NCI-H748 treated with DMSO at 0.1 percent for 48 hours (cell line): Measurements from ENCODE around the gene IP6K2.
A peak's percentile ranks its signal among the peaks of the same experiment; 100 is the strongest.
"Not testable (repeated sequence)": the region's sequence is repeated elsewhere in the genome, so short reads cannot be mapped to it uniquely, and the experiment has no call there.

Experiments
- DNase-seq: peaks from one replicate; lab custom pipeline; 2025; lab: John Stamatoyannopoulos, UW

IP6K2 gene

DNA sequence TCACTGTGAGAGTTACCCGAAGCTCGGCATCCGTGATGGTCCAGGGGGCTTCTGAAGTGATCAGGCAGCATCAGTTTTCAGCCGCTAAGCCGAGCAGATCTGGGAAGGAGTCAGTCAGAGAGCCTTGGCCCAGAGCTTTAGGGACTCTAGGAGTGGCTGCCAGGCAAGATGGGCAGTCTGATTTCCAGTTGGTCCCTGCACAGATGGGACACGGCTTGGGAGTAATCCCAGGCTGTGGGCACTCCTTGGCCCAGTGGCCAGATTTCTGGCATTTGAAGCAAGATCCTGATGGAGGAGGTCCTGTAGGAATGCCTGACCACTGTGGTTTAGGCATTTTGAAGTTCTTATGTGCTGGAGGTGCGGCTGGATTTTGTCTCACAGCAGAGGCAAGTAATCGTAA, 10.5 kb upstream of the IP6K2 start:
- DNase-seq = no peak

DNA sequence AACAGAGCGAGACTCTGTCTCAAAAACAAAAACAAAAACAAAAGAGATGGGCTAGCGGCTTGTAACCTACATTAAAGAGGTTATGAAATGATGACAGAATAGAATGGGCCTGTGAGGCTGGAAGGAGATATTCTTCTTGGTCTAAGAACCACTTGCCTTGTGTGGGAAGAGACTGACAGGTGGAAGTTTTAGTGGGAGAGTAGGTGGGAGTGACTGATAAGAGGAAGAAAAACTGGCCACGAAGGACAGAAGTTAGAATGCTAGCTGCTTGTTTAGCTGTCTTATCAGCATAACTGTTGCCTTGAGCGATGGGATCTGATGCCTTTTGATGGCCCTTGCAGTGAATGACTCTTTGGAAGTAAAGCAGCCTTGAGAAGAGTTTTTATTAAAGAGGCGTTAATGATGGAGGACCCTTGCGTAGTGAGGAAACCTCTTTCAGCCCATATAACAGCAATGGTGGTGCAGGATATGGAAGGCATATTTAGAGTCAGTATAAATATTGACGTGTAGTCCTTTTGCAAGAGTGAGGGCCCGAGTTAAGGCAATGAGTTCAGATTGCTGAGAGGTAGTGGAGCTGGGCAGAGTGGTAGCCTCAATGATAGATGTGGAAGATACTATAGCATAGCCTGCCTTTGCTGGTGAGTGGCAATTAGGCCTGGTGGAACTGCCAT, 8.3 kb upstream of the IP6K2 start:
- not testable (repeated sequence) for DNase-seq

DNA sequence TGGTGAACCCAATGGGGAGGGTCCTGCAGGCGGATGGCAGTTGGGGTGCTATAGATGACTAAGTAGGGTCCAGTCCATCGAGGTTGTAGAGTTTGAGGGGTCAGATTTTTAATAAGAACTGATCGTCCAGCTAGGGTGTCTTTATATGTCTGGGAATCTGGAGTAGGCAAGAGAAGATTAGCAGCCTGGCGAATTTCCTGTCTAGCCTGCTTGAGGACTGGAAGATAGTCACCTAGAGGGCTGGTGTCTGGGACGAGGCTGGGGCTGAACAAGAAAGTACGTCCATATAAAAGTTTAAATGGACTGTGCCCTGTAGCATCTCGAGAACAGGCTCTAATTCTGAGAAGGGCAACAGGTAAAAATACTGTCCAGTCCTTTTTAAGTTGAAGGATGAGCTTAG, 6.7 kb upstream of the IP6K2 start:
- no peak for DNase-seq

DNA sequence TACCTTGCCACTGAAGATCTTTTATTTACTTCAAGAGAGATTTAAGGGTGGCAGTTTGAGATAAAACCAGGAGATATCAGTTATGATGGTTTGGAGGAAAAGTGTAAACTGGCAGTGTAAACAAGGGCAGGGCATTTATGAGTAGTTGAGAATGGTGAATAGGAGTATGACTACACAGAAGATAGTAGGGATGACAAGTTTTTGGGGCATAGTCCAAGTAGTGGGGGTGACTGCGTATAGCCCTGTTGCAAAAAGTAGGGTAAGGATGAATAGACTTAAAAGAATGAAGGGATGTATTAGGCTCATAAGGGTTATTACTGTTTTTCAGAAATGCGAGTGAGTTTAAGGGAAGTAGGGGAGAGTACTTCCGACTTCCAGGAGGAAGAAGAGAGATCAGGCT, 6.3 kb upstream of the IP6K2 start:
- DNase-seq = not testable (repeated sequence)

DNA sequence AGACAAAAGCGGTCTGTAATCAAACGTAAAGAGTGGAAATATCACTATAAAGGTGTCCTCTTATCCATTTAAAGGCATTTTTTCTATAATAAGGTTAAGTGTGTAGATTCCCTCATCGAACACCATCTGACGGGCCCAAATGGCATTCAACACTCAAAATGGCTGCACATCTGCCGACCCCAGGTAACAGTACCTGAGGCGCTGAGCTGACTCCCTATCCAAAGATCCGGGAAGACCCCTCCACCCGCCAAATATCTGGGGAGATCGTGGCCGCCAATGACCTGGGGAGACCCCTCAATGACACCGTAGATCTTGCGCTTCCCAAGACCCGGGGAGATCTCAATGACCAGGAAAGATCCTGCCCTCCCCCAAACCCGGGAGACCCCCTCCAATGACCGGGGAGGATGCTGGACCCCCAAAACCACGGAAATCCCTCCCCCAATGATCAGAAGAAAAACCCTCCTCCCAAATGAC, 476 bp downstream of the IP6K2 start:
- peak; percentile 3 for DNase-seq

DNA sequence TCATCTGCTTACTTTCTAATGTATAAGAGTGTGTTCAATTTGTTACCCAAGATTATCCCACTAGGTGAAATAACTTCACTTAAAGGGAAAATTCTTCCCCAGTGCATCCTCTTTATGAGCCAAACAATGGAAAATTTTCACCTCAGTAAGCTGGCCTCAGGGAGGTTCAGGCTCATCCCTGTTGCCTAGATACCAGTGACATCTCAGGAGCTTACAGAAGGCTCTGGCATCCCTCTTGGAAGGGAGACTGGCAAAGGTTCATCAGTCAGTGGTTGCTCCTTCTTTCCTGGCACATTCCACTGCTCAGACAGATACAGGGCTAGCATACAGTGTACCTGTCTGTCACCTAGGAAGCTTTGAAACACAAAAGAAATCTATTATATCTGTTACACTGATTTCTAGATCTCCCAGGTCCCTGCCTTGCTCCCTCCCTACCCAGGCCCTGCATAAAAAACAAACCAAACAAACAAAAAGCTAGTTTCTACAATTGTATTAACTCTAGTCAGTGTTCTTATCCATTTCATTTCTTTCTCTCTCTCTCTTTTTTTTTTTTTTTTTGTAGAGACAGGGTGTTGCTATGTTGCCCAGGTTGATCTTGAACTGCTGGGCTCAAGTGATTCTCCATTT, 1.7 kb downstream of the IP6K2 start:
- DNase-seq = no peak

DNA sequence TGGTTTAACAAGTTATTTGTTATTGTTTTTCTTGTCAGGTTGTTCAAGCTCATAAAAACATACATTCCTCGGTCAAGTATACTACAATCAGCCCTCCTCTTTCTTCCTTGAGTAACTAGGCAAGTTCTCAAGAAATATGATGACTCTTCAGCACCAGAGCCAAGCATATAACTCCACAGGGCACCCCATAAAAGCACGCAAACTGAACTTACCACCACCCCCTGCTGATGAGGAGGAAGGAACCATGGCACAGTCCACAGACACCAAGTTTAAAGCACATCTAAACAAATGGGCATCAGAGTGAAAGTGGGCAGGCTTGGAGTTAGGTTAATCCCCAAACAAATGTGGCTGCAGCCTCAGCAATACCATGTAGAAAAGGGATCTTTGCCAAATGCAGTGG, 5.3 kb downstream of the IP6K2 start:
- no peak for DNase-seq

DNA sequence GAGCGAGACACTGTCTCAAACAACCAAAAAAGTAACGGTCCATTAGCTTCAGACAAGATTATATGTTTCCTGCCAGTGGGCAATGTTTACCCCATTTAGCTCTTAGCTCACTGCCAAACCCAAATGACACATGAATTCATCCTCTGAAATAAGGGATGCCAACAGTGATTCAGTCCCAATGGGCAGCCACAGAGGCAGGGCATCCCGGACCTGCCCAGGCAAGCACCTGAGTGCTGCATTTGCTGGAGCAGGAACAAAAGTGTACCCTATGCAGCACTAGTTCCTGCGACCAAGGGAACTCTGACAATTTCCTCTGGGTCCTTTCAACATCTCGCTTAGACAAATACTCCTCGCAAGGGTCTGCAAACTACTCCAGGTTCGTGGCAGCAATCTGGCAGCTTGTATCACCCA, 8.0 kb downstream of the IP6K2 start:
- no peak for DNase-seq

DNA sequence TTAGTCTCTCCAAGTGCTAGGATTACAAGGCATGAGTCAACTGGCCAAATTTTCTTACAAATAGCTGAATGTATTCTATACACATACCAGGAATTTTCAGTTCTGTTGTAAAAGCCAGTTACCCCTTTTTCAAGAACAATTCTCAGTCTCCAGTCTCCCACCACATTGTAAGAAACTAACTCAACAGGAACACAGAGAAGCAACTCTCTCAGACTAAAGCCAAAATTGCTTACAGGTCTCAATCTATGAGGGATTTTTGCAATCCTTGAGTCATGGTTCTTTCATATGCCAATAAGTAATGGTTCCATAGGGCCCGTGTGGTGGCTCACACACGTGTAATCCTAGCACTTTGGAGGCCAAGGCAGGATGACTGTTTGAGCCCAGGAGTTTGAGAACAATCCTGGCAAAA, 8.5 kb downstream of the IP6K2 start:
- no peak for DNase-seq

DNA sequence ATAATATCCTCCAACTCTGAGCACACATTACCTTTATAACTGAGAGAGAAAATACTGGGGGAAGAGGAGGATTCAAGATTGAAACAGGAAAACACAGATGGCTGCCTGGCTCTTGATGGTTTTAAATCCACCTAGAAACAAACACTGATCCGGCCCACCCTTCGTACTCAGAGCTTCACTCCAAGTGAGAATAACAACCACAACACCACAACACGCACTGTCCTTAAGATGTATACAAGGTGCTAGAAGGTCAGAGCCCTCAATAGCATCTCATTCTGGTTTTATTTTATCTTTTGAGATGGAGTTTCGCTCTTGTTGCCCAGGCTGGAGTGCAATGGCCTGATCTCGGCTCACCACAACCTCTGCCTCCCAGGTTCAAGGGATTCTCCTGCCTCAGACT, 9.9 kb downstream of the IP6K2 start:
- no peak for DNase-seq

DNA sequence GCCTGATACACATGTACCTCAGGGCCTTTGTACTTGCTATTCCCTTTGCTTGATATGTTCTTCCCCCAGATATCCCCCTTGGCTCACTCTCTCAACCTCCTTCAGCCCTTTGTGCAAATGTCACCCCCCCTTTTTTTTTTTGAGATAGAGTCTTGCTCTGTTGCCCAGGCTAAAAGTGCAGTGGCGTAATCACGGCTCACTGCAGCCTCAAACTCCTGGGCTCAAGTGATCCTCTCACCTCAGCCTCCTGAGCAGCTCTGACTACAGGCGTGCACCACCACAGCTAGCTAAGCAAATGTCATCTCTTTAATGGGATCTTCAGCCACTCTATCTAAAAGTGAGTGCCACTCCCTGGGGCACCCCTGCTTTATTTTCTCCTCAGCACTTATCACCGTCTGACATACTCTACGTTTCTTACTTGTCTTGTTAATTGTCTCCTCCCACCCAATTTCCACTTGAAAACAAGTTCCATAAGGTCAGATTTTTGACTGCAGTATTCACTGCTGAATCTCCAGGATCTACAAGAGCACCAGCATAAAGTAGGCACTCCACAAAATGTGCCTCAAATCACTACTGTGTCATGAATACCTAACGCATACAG, 14.6 kb downstream of the IP6K2 start:
- DNase-seq = no peak

DNA sequence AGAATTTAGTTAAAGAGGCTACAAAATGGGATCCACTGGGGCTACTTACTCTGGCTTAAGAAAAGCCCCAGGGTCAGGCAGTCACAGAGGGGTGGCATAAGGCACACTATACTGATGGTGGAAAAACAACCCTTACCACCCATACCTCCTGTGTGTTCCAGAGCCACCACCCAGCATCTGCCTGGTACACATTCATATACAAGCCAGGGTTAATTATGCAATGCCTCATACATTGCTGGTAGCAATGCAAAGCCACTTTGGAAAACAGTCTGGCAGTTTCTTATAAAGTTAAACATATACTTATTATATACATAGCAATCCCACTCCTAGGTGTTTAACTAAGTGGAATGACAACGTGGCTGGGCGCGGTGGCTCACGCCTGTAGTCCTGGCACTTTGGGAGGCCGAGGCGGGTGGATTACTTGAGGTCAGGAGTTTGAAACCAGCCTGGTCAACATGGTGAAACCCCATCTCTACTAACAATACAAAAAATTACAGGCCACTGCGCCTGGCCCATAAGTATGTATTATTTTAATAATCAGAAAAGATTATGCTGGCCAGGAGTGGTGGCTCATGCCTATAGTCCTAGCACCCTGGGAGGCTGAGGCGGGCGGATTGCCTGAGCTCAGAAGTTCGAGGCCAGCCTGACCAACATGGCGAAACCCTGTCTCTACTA, 16.2 kb downstream of the IP6K2 start:
- DNase-seq = no peak

DNA sequence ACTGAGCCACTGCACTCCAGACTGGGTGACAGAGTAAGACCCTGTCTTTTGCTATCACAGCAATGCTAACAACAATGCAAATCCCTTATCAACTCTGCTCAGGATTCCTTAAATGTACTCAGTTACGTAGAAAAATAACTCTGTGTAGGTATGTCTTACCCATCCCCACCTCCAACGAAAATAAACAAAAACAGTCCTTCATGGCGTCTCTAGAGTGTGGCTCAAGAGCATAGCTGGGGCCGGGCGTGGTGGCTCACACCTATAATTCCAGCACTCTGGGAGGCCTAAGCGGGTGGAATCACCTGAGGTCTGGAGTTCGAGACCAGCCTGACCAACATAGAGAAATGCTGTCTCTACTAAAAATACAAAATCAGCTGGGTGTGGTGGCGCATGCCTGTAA, 18.1 kb downstream of the IP6K2 start:
- no peak for DNase-seq

DNA sequence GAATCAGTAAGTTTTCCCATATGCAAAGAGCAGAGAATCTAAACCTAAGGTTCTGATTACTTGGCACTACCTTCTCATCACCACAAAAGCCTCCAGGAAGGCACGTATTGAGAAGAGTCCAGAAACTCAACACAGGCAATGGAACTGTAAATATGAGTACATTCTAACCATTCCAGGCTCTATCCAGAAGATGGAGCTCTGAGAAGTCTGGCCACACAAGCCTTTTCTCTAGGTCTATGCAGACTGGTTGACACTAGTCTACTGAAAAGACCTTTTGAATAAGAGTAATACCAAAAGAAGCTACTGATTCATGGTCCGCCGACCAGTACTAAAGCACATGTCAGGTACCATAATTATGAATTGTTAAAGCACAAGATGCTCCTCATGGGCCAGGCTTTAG, 19.1 kb downstream of the IP6K2 start:
- no peak for DNase-seq

DNA sequence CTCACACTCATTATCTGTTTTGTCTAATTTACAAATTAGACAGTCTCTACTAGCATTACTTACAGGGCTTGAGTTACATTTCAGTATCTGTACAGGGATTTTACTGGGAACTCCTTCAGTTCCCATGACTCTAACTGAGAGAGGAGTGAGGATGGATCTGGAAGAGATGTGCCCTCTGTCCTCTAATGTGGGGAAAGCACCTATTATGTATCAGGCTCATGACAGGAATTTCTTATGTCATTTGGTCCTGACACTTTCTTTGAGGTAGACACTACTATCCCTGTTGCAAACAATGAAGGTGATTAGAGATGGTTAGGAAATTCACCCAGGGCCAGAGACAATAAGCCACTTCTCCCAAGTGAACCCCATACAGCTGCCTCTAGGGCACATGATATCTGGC, 20.4 kb downstream of the IP6K2 start:
- DNase-seq = no peak

DNA sequence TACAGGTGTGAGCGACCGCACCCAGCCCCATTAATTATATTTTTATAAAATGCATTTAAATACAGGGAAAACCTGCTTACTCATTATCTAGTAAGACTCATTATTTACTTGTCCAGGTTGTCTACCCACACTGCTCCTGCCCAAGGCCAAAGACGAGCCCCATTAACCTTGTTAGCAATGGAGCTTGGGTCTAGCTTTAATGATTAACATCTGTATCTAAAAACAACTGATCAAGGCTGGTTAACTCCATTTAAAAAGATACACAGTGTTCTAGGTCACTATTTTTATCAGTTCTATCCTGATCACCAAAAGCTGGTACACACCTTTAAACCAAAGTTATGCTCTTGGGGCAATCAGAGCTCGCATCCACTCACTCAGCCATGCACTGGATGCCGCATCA, 20.9 kb downstream of the IP6K2 start:
- no peak for DNase-seq

DNA sequence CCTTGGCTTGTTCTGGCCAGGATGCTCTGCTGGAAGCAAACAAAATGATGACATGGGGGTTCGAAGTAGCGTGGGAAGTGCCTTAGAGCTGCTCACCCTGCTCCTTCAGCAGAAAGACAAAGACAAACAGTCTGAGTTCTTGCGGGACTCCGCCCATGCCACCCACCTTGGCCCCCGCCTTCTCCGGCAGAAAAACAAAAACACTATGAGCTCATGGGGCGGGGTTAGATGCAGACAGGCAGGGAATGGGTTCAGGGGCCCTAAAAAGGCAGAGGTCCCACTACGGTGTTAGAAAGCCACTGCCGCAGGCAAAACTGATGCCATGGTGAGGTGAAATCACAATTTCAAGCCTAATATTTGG, 21.6 kb downstream of the IP6K2 start:
- DNase-seq = no peak

DNA sequence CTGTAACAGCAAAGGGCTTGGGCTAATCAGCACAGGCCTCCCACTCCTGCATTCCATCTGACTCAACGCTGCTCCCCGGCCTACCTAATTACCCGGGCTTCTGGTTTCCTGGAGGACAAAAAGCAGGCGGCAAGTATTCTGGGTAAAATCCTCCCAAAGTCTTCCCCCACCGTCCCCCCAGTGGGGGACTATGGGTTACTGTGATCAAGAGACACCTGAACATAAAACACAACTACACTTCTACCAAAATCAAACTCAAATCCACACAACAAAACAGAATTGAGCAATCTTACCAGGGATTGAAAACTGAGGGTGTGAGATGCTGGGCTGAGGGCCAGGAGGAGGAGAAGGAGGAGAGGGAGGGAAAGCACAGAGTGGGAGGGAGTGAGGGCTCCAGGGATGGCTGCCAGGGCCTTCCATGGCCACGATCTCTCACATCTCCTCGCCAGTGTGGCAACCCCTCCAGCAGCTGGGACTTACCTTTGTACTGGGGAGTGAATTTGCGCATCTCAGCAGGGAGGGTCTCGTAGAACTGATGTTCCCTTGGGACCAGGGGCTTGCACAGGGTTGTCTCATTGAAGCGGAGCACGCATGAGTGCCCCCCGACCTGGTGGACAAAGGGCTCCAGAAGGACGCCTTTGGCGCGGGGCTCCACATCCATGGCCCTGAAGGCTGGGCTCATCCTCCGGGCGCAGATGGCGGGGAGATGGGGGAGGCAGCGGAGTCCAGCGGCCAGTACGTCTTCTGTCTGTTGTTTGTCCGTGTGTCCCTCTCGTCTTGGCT, 22.2 kb downstream of the IP6K2 start:
- DNase-seq = no peak

DNA sequence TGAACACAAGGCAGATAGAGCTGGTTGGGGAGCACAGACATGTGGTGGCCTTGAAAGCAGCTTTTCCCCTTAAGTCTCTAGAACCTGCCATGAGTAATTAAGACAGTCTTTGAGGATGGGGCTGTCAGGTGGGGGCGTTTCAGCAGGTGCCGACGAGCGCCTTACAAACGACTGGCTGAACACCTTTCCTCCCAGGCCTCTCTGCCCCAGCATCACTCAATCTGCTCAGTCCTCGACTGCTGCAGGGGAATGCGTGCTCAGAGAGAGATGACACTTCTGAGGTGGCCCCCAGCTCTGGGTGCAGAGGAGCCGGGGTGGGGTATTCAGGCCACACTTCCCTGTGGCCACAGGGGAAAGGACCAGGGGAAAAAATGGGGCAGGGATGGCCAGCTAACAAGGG, 23.2 kb downstream of the IP6K2 start:
- DNase-seq = no peak

DNA sequence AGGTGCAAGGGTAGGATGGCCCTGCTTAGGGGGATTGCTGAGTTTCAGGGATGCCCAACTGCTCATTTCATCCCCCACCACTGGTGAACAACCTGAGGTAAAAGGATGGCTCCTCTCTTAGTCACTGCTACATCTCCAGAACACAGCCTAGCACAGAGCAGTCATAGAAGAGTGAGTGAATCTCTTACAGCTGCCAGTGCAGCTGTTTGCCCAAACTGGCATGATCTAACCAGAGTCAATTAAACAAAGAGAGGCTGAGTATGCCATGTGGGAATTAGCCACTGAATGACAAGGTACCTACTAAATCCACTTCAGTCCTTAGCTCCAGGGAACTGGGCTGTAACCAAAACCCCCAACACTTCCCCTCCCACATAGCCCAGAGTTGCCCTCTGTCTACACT, 24.5 kb downstream of the IP6K2 start:
- DNase-seq = no peak

DNA sequence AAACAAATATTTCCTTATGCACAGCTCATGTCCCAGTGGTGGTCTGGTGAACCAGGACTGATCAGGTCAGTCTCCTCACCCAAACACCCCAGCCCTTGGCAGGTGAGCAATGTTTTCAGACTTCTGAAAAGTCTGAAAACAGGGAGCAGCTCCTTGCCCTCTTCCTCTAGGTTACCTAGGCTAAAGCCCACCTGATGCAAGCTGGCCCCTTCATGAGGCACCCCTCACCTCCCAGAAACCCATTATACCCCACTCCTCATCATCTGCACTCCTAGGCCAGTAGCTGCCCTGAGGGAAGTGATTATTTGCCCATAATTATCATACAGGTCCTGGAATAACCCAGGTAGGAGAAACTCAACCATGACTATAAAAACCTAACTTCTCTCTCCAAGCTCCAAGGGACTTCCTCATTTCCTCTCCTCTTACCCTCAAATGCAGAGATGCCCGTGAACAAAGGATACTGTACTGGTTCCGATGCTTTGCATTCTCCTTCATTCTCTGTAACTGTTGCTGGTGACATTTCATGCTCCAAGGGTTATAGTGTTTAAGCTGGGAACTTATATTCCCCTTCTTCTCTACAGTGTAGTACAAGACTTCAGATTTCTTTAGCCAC, 26.1 kb downstream of the IP6K2 start:
- no peak for DNase-seq

DNA sequence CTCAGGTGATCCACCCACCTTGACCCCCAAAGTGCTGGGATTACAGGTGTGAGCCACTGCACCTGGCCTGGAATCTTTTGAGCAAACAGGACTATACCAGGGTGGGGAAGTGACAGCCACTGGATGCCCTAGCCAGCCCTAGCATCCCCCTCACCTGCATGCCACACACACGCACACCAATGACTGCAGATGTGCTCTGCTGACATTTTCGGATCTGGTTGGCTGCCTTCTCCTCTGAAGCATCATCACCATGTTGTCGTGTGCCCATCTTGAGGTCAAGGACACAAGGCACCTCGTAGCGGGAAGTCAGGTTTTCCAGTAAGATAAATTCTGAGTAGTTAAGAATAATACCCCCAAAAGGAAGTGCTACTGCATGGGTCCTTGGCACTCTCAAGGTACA, 27.6 kb downstream of the IP6K2 start:
- no peak for DNase-seq
